ENCODE data around the gene HCFC1R1. TPM values are rescaled to one million over a fixed set of nuclear protein-coding genes. Genes with fewer than 3 reads are reported as not detected.

Gene HCFC1R1
- polyA plus RNA-seq, 1 of the 3 experiments (the other 2 are of a cell fraction): 54.9 TPM

GRCh38 chr16:2985462-2985861 is 38.3 kb downstream of the HCFC1R1 start:
- H3K4me2 ChIP-seq: no peak overlapping the region
- H3F3A ChIP-seq (replicated peaks; ENCODE audit: insufficient read depth): peaks cover 10% of the 10 kb centered on the region
- CTCF ChIA-PET: interaction anchor here (0.8 to 2.1 kb wide), 6 partner anchors 14 to 46 kb away, joined by 3 to 9 read pairs (median 4); no protein-coding TSS in a partner anchor
- no peaks in the 10 kb centered on the region for H3K9me3 ChIP-seq
- no peak overlapping the region for H3K9ac ChIP-seq
- POLR2A ChIA-PET: no interaction called here
- H3K27ac ChIP-seq (ENCODE audit: low read depth in 2 of 2, low read length in 1 of 2): no peak overlapping the region
- no peaks in the 10 kb centered on the region for H3K27me3 ChIP-seq (ENCODE audit: insufficient read depth)
- H3K79me2 ChIP-seq (ENCODE audit: insufficient read depth): peaks cover 3% of the 10 kb centered on the region; the same call in 1 of the 2 replicates
- H3K4me3 ChIP-seq (ENCODE audit: low read depth in 2 of 2, low read length in 1 of 2): no peak overlapping the region
- peaks cover 4 to 17% of the 10 kb centered on the region in 2 experiments; a peak in 2 of 4 replicates for H3K4me1 ChIP-seq (ENCODE audit: control insufficient read depth in 1 of 2, insufficient read depth in 2 of 2, low read depth in 1 of 2, low read length in 1 of 2)
- H3K9me2 ChIP-seq: no peaks in the 10 kb centered on the region
- H2AFZ ChIP-seq (ENCODE audit: low read depth): no peak overlapping the region
- DNase-seq: no peak
- TF ChIP-seq GATA2 (CRISPR knock-in tag; IDR thresholded peaks at IDR 0.05): no peak
- no peak for TF ChIP-seq GABPA (IDR thresholded peaks at IDR 0.05; ENCODE audit: low read depth)
- TF ChIP-seq TAF1 (IDR thresholded peaks at IDR 0.05; ENCODE audit: borderline replicate concordance, low read depth, low read length): no peak
- TF ChIP-seq, protein P1, sequence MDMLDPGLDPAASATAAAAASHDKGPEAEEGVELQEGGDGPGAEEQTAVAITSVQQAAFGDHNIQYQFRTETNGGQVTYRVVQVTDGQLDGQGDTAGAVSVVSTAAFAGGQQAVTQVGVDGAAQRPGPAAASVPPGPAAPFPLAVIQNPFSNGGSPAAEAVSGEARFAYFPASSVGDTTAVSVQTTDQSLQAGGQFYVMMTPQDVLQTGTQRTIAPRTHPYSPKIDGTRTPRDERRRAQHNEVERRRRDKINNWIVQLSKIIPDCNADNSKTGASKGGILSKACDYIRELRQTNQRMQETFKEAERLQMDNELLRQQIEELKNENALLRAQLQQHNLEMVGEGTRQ (IDR thresholded peaks at IDR 0.05; ENCODE audit: borderline replicate concordance, low read depth, low read length): no peak
- TF ChIP-seq PBX3 (IDR thresholded peaks at IDR 0.05): no peak
- TF ChIP-seq RFX5 (IDR thresholded peaks at IDR 0.05; ENCODE audit: low read length): no peak
- TF ChIP-seq SMC3 (IDR thresholded peaks at IDR 0.05; ENCODE audit: low read depth, low read length): no peak
- TF ChIP-seq, protein P2, sequence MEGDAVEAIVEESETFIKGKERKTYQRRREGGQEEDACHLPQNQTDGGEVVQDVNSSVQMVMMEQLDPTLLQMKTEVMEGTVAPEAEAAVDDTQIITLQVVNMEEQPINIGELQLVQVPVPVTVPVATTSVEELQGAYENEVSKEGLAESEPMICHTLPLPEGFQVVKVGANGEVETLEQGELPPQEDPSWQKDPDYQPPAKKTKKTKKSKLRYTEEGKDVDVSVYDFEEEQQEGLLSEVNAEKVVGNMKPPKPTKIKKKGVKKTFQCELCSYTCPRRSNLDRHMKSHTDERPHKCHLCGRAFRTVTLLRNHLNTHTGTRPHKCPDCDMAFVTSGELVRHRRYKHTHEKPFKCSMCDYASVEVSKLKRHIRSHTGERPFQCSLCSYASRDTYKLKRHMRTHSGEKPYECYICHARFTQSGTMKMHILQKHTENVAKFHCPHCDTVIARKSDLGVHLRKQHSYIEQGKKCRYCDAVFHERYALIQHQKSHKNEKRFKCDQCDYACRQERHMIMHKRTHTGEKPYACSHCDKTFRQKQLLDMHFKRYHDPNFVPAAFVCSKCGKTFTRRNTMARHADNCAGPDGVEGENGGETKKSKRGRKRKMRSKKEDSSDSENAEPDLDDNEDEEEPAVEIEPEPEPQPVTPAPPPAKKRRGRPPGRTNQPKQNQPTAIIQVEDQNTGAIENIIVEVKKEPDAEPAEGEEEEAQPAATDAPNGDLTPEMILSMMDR (IDR thresholded peaks at IDR 0.05): no peak
- TF ChIP-seq ELF1 (IDR thresholded peaks at IDR 0.05): no peak
- TF ChIP-seq POLR2AphosphoS5 (IDR thresholded peaks at IDR 0.05; ENCODE audit: low read depth, low read length): no peak
- TF ChIP-seq JUND (IDR thresholded peaks at IDR 0.05): no peak
- TF ChIP-seq MEF2A (IDR thresholded peaks at IDR 0.05; ENCODE audit: borderline replicate concordance, low read depth): no peak
- no peak for TF ChIP-seq FOXJ3 (CRISPR knock-in tag; IDR thresholded peaks at IDR 0.05)
- TF ChIP-seq CHD2 (IDR thresholded peaks at IDR 0.05; ENCODE audit: low read length, partially characterized antibody): no peak
- no peak for TF ChIP-seq EZH2phosphoT487 (IDR thresholded peaks at IDR 0.05; ENCODE audit: borderline replicate concordance, low read depth)
- 50% methylated on average over 2 of the region's 9 CpGs for WGBS (ENCODE audit: low lambda C conversion rate)
- H3K36me3 ChIP-seq (replicated peaks in 1 of 2; ENCODE audit: control insufficient read depth in 1 of 2, insufficient read depth in 2 of 2, low read length in 1 of 2): no peaks in the 10 kb centered on the region
- no peaks in the 10 kb centered on the region for H4K20me1 ChIP-seq (ENCODE audit: insufficient read depth)
